ENCODE data around the gene BICD1. TPM values are rescaled to one million over a fixed set of nuclear protein-coding genes. Genes with fewer than 3 reads are reported as not detected.

BICD1 gene
- total and polyA plus RNA-seq, 2 donors (not counting 3 experiments of a cell fraction or from before 2014, with no cell fraction given): 12.2 to 51.0 TPM

DNA sequence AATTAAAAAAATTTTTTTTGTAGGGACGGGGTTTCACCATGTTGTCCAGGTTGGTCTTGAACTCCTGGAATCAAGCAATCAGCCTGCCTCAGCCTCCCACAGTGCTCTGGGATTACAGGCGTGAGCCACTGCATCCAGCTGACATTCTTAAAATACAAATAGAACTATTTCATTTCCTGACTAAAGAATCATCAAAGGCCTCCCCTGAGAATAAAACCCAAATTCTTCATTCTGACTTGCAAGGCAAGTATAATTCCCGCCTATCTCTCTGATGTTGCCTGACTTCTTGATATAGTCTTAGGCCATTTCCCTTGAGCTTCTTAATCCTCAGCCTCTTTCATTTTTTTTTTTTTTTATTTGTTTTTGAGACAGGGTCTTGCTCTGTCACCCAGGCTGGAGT lies 4.4 kb upstream of the BICD1 start:
- TF ChIP-seq POLR2AphosphoS5 (IDR thresholded peaks at IDR 0.05; ENCODE audit: insufficient read depth, low read depth, low read length): no peak
- TF ChIP-seq JUN (IDR thresholded peaks at IDR 0.05; ENCODE audit: borderline replicate concordance, insufficient read depth, insufficient read length, low read depth): no peak
- TF ChIP-seq GATA2 (IDR thresholded peaks at IDR 0.05; ENCODE audit: insufficient read depth, insufficient read length, low read depth, low read length): no peak
- no peak for TF ChIP-seq FOS (IDR thresholded peaks at IDR 0.05; ENCODE audit: borderline replicate concordance, insufficient read depth, low read length)
- no peak for TF ChIP-seq EZH2 (IDR thresholded peaks at IDR 0.05; ENCODE audit: borderline replicate concordance, low read depth, low read length, severe bottlenecking)
- TF ChIP-seq POLR2A (IDR thresholded peaks at IDR 0.05; ENCODE audit: low read depth, low read length): no peak
- no peak for TF ChIP-seq MYC (IDR thresholded peaks at IDR 0.05; ENCODE audit: low read depth, low read length)
- TF ChIP-seq, protein P1, sequence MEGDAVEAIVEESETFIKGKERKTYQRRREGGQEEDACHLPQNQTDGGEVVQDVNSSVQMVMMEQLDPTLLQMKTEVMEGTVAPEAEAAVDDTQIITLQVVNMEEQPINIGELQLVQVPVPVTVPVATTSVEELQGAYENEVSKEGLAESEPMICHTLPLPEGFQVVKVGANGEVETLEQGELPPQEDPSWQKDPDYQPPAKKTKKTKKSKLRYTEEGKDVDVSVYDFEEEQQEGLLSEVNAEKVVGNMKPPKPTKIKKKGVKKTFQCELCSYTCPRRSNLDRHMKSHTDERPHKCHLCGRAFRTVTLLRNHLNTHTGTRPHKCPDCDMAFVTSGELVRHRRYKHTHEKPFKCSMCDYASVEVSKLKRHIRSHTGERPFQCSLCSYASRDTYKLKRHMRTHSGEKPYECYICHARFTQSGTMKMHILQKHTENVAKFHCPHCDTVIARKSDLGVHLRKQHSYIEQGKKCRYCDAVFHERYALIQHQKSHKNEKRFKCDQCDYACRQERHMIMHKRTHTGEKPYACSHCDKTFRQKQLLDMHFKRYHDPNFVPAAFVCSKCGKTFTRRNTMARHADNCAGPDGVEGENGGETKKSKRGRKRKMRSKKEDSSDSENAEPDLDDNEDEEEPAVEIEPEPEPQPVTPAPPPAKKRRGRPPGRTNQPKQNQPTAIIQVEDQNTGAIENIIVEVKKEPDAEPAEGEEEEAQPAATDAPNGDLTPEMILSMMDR (IDR thresholded peaks at IDR 0.05; ENCODE audit: extremely low read depth in 1 of 2, insufficient read depth in 1 of 2, low read depth in 1 of 2, low read length in 2 of 2): no peak
- TF ChIP-seq, protein P2, sequence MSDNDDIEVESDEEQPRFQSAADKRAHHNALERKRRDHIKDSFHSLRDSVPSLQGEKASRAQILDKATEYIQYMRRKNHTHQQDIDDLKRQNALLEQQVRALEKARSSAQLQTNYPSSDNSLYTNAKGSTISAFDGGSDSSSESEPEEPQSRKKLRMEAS (IDR thresholded peaks at IDR 0.05; ENCODE audit: insufficient read depth, insufficient read length): no peak
- H3K9me3 ChIP-seq (replicated peaks; ENCODE audit: control insufficient read depth, insufficient read depth, low read length): no peaks in the 10 kb centered on the region
- no peak overlapping the region for H3K27ac ChIP-seq (ENCODE audit: insufficient read depth, low read depth, low read length)
- dilution Hi-C loops (cut with MboI; ENCODE audit: extremely low pct_ligation_motif_present, low sequenced_read_pairs): no loop called here
- H3K9me1 ChIP-seq (replicated peaks; ENCODE audit: control insufficient read depth, extremely low read depth, insufficient read depth, low read length): no peaks in the 10 kb centered on the region
- BruUV-seq (replicated peaks): no TSS peak
- DNase-seq (ENCODE audit: low read depth, low spot score) (no peak), FAIRE-seq (no peak)
- no peak overlapping the region for H2AFZ ChIP-seq (ENCODE audit: low read depth, low read length)
- no peak overlapping the region for H3K4me2 ChIP-seq (ENCODE audit: insufficient read depth, low read length)
- no peak overlapping the region for H3K9ac ChIP-seq (replicated peaks; ENCODE audit: extremely low read depth, insufficient read depth, low read length)
- H3K4me3 ChIP-seq (replicated peaks in 1 of 3; ENCODE audit: insufficient read depth in 1 of 3, low read depth in 1 of 3, low read length in 3 of 3): no peak overlapping the region
- H4K20me1 ChIP-seq (replicated peaks; ENCODE audit: control insufficient read depth, extremely low read depth, insufficient read depth, low read length): no peaks in the 10 kb centered on the region
- ChIA-PET POLR2A (no interaction called here), CTCF (interaction anchor here (0.7 to 1.8 kb wide), 9 partner anchors 9 to 449 kb away, joined by 3 to 4 read pairs (median 3); no protein-coding TSS in a partner anchor)
- intact Hi-C loops (cut with micrococcal nuclease): loop anchor here (10.0 kb wide), 2 partner anchors 63 to 777 kb away; partner anchors contain the start of gene SINHCAF
- H3K36me3 ChIP-seq (ENCODE audit: control insufficient read depth in 2 of 2, extremely low read depth in 1 of 2, insufficient read depth in 2 of 2, low read length in 2 of 2): no peaks in the 10 kb centered on the region
- peaks cover 7% of the 10 kb centered on the region for H3K4me1 ChIP-seq (ENCODE audit: control insufficient read depth, extremely low read depth, insufficient read depth, low read length)
- H3K27me3 ChIP-seq (ENCODE audit: control insufficient read depth in 2 of 2, insufficient read depth in 2 of 2, low read length in 2 of 2): no peaks in the 10 kb centered on the region
- H3K79me2 ChIP-seq (ENCODE audit: control insufficient read depth, insufficient read depth, low read length): peaks cover 3% of the 10 kb centered on the region
